Neural cell (in vitro differentiated cells): Measurements from ENCODE around the gene SLC8A1. TPM values are rescaled to one million over a fixed set of nuclear protein-coding genes. Genes with fewer than 3 reads are reported as not detected.

ENCODE experiments used
- H2AFZ ChIP-seq: fragments of 200-600, 300-800 bp; sonication (generic), shearing (Covaris generic); 2 replicates; pipeline ENCODE4 v1.6.0; 2014; ENCODE audit warnings: low read depth, mild to moderate bottlenecking, antibody characterized with exemption, low read length, moderate library complexity
- H3F3A ChIP-seq: fragments of 200-600 bp; shearing (Covaris generic); 2 replicates; pipeline ENCODE4 v1.6.1; 2016; ENCODE audit warnings: mild to moderate bottlenecking, moderate library complexity, mixed read lengths, antibody characterized with exemption, low read length; ENCODE audit not compliant: insufficient read depth, poor library complexity, severe bottlenecking
- H3K27ac ChIP-seq: fragments of 200-600, 300-800 bp; sonication (generic), shearing (Covaris generic); 2 replicates; pipeline ENCODE4 v1.5.1; 2014; ENCODE audit warnings: mild to moderate bottlenecking, low read length, moderate library complexity
- H3K27me3 ChIP-seq: fragments of 300-800, 200-600 bp; sonication (generic), shearing (Covaris generic); 2 replicates; pipeline ENCODE4 v1.6.0; 2014; ENCODE audit warnings: mild to moderate bottlenecking, low read depth, low read length, moderate library complexity; ENCODE audit not compliant: insufficient read depth
- H3K36me3 ChIP-seq: fragments of 300-800, 200-600 bp; sonication (generic), shearing (Covaris generic); 2 replicates; pipeline ENCODE4 v1.5.1; 2014; ENCODE audit warnings: mild to moderate bottlenecking, antibody characterized with exemption, low read length, moderate library complexity; ENCODE audit not compliant: insufficient read depth
- H3K4me2 ChIP-seq: fragments of 300-800, 200-600 bp; sonication (generic), shearing (Covaris generic); 2 replicates; pipeline ENCODE4 v1.6.0; 2014; ENCODE audit warnings: mild to moderate bottlenecking, low read length
- H3K4me3 ChIP-seq: fragments of 300-800, 200-600 bp; sonication (generic), shearing (Covaris generic); 2 replicates; pipeline ENCODE4 v1.5.1; 2014; ENCODE audit warnings: mild to moderate bottlenecking, low read length, moderate library complexity
- H3K79me2 ChIP-seq: fragments of 200-600 bp; shearing (Covaris generic); replicated peaks from 2 replicates; pipeline ENCODE4 v1.6.0; 2014; ENCODE audit warnings: mild to moderate bottlenecking, low read length, moderate library complexity; ENCODE audit not compliant: insufficient read depth
- H3K9ac ChIP-seq: fragments of 300-800, 200-600 bp; sonication (generic), shearing (Covaris generic); 2 replicates; pipeline ENCODE4 v1.6.1; 2016; ENCODE audit warnings: mild to moderate bottlenecking, low read length, mixed read lengths
- H3K9me2 ChIP-seq: fragments of 200-600 bp; shearing (Covaris generic); 2 replicates; pipeline ENCODE4 v1.6.1; 2016; ENCODE audit warnings: mild to moderate bottlenecking, low read length, mixed read lengths; ENCODE audit not compliant: insufficient read depth
- H3K9me3 ChIP-seq: fragments of 200-600, 300-800 bp; sonication (generic), shearing (Covaris generic); 2 replicates; pipeline ENCODE4 v1.6.1; 2016; ENCODE audit warnings: mild to moderate bottlenecking, mixed run types, low read length, moderate library complexity, mixed read lengths
- H4K20me1 ChIP-seq: fragments of 200-600 bp; shearing (Covaris generic); 2 replicates; pipeline ENCODE4 v1.6.1; 2016; ENCODE audit warnings: mild to moderate bottlenecking, mixed run types; ENCODE audit not compliant: insufficient read depth
- CTCF ChIP-seq: fragments of 450-650 bp; IDR thresholded peaks from 2 replicates; pipeline ENCODE4 v1.5.1; 2014; ENCODE audit warnings: antibody characterized with exemption, mild to moderate bottlenecking, moderate library complexity; ENCODE audit not compliant: poor library complexity, severe bottlenecking
- EP300 ChIP-seq: fragments of 450-650 bp; conservative IDR thresholded peaks from 2 replicates; pipeline ENCODE4 v1.6.1; 2014; ENCODE audit warnings: antibody characterized with exemption, mild to moderate bottlenecking, moderate library complexity; ENCODE audit not compliant: poor library complexity, severe bottlenecking
- EZH2 ChIP-seq: fragments of 200-600, 300-800 bp; shearing (Covaris generic), sonication (generic); IDR thresholded peaks from 2 replicates; pipeline ENCODE4 v1.6.1; 2014; ENCODE audit warnings: antibody characterized with exemption, low read length, borderline replicate concordance, mild to moderate bottlenecking; ENCODE audit not compliant: insufficient read depth, poor library complexity, severe bottlenecking
- MXI1 ChIP-seq: fragments of 450-650 bp; conservative IDR thresholded peaks from 2 replicates; pipeline ENCODE4 v1.6.1; 2014; ENCODE audit warnings: antibody characterized with exemption, mild to moderate bottlenecking; ENCODE audit not compliant: poor library complexity, severe bottlenecking
- POLR2AphosphoS5 ChIP-seq: IDR thresholded peaks from 2 replicates; pipeline ENCODE4 v1.6.1; 2012
- RAD21 ChIP-seq: fragments of 450-650 bp; conservative IDR thresholded peaks from 2 replicates; pipeline ENCODE4 v1.6.1; 2014; ENCODE audit warnings: antibody characterized with exemption, mild to moderate bottlenecking, moderate library complexity
- REST ChIP-seq: IDR thresholded peaks from 2 replicates; pipeline ENCODE4 v1.6.1; 2012; ENCODE audit warnings: borderline replicate concordance
- SMC3 ChIP-seq: fragments of 450-650 bp; conservative IDR thresholded peaks from 2 replicates; pipeline ENCODE4 v1.6.1; 2014; ENCODE audit warnings: antibody characterized with exemption, mild to moderate bottlenecking, moderate library complexity; ENCODE audit not compliant: poor library complexity
- TAF1 ChIP-seq: IDR thresholded peaks from 2 replicates; pipeline ENCODE4 v1.6.1; 2012; ENCODE audit warnings: low read depth
- polyA plus RNA-seq: library from polyadenylated mRNA; depleted of rRNA; stranded (reverse); fragments of >200 nt; gene quantifications from 2 replicates; pipeline ENCODE4 v1.2.3, GENCODE V29; 2014

The SLC8A1 gene
- polyA plus RNA-seq, 1 donor from 2014 or later: 18.7 TPM

- Histone ChIP-seq H3K36me3 (no peaks in the 10 kb centered on the region), H3K9me2 (no peaks in the 10 kb centered on the region), H2AFZ (no peak overlapping the region), H4K20me1 (no peaks in the 10 kb centered on the region), H3K27ac (no peak overlapping the region), H3K4me2 (no peak overlapping the region), H3K27me3 (no peaks in the 10 kb centered on the region), H3K9ac (no peak overlapping the region), H3F3A (peaks cover 6% of the 10 kb centered on the region), H3K79me2 (no peaks in the 10 kb centered on the region), H3K4me3 (no peak overlapping the region), H3K9me3 (no peaks in the 10 kb centered on the region)
- TF ChIP-seq MXI1 (no peak), POLR2AphosphoS5 (no peak), RAD21 (no peak), REST (no peak), CTCF (no peak), SMC3 (no peak), TAF1 (no peak), EZH2 (no peak), EP300 (no peak)
These were observed 3.8 kb upstream of the SLC8A1 start for GRCh38 chr2:40455661-40456060.

DNA sequence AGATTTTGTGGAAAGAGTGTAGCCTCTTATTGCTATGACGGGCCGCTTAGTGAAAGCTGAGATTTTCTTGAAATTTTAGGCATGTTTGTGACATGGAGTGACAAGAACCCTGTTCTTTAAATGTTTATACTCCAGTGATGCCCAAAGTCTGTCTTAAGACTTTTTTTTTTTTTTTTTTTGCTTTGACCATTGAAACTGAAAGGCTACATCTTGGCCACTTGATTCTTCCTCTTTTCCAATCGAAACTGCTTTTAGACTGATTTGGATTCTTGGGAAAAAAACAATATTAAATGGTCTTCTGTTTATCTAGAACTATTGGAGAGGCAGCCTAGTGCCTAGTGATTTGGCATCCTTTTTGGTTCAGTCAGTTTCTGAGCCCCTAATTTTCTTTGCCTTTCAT, 2.4 kb upstream of the SLC8A1 start:
- no peak overlapping the region for H3K9ac ChIP-seq
- H3K27me3 ChIP-seq: no peaks in the 10 kb centered on the region
- no peaks in the 10 kb centered on the region for H4K20me1 ChIP-seq
- H3K9me3 ChIP-seq: no peaks in the 10 kb centered on the region
- peaks cover 11% of the 10 kb centered on the region for H3K79me2 ChIP-seq
- H2AFZ ChIP-seq: no peak overlapping the region
- no peak overlapping the region for H3K27ac ChIP-seq
- no peaks in the 10 kb centered on the region for H3K9me2 ChIP-seq
- no peak overlapping the region for H3K4me3 ChIP-seq
- peaks cover 11% of the 10 kb centered on the region for H3F3A ChIP-seq
- no peak overlapping the region for H3K4me2 ChIP-seq
- H3K36me3 ChIP-seq: no peaks in the 10 kb centered on the region
- no peak for TF ChIP-seq REST
- TF ChIP-seq EZH2: no peak
- no peak for TF ChIP-seq RAD21
- TF ChIP-seq EP300: no peak
- no peak for TF ChIP-seq SMC3
- no peak for TF ChIP-seq POLR2AphosphoS5
- TF ChIP-seq TAF1: no peak
- TF ChIP-seq MXI1: no peak
- no peak for TF ChIP-seq CTCF
